Measurements from ENCODE around the gene FAM180B.

Gene FAM180B

GRCh38 chr11:47609675-47610074, 23.2 kb downstream of the FAM180B start:
- no peak for TF ChIP-seq CTCF (IDR thresholded peaks at IDR 0.05; ENCODE audit: extremely low read depth, insufficient read depth, missing control alignments)
- in situ Hi-C loops (cut with MboI; ENCODE audit: low pct_unique_long_range_greater_than_20kb, low sequenced_read_pairs, unreplicated experiment), result no loop called here
- DNase-seq (ENCODE audit: low spot score), result no peak

- DNase-seq (ENCODE audit: low spot score), result no peak
- in situ Hi-C loops (cut with MboI; ENCODE audit: low pct_unique_long_range_greater_than_20kb, low sequenced_read_pairs, unreplicated experiment), result no loop called here
- no peak for TF ChIP-seq CTCF (IDR thresholded peaks at IDR 0.05; ENCODE audit: extremely low read depth, insufficient read depth, missing control alignments)
Measured at GRCh38 chr11:47611348-47611794, 24.9 kb downstream of the FAM180B start.

- no peak for TF ChIP-seq CTCF (IDR thresholded peaks at IDR 0.05; ENCODE audit: extremely low read depth, insufficient read depth, missing control alignments)
- in situ Hi-C loops (cut with MboI; ENCODE audit: low pct_unique_long_range_greater_than_20kb, low sequenced_read_pairs, unreplicated experiment), result no loop called here
- no peak for DNase-seq (ENCODE audit: low spot score)
Measured at GRCh38 chr11:47615249-47615648, 28.8 kb downstream of the FAM180B start.

- in situ Hi-C loops (cut with MboI; ENCODE audit: low pct_unique_long_range_greater_than_20kb, low sequenced_read_pairs, unreplicated experiment), result no loop called here
- peak; percentile 78 for TF ChIP-seq CTCF (IDR thresholded peaks at IDR 0.05; ENCODE audit: extremely low read depth, insufficient read depth, missing control alignments)
- no peak for DNase-seq (ENCODE audit: low spot score)
Measured at GRCh38 chr11:47616726-47617416, 30.4 kb downstream of the FAM180B start.

- TF ChIP-seq CTCF (IDR thresholded peaks at IDR 0.05; ENCODE audit: extremely low read depth, insufficient read depth, missing control alignments), result no peak
- in situ Hi-C loops (cut with MboI; ENCODE audit: low pct_unique_long_range_greater_than_20kb, low sequenced_read_pairs, unreplicated experiment), result no loop called here
- no peak for DNase-seq (ENCODE audit: low spot score)
Measured at GRCh38 chr11:47617417-47617809, 30.9 kb downstream of the FAM180B start.

- in situ Hi-C loops (cut with MboI; ENCODE audit: low pct_unique_long_range_greater_than_20kb, low sequenced_read_pairs, unreplicated experiment), result no loop called here
- no peak for DNase-seq (ENCODE audit: low spot score)
- no peak for TF ChIP-seq CTCF (IDR thresholded peaks at IDR 0.05; ENCODE audit: extremely low read depth, insufficient read depth, missing control alignments)
Measured at GRCh38 chr11:47620836-47621378, 34.4 kb downstream of the FAM180B start.
